K562 (cell line): ENCODE data around the gene SLC35D2. TPM values are rescaled to one million over a fixed set of nuclear protein-coding genes. Genes with fewer than 3 reads are reported as not detected.

ENCODE experiments used
- ARHGAP35 ChIP-seq: fragments of 450-650 bp; IDR thresholded peaks from 2 replicates; pipeline ENCODE4 v1.6.1; 2018; ENCODE audit not compliant: partially characterized antibody
- DEAF1 ChIP-seq: fragments of 450-650 bp; formaldehyde crosslinking; IDR thresholded peaks from 2 replicates; pipeline ENCODE4 v1.4.0; 2020; ENCODE audit warnings: mild to moderate bottlenecking, moderate library complexity
- ELK3 ChIP-seq: fragments of 450-650 bp; formaldehyde crosslinking; IDR thresholded peaks from 2 replicates; pipeline ENCODE4 v1.4.0; 2020; ENCODE audit warnings: mild to moderate bottlenecking
- EP400 ChIP-seq: fragments of 450-650 bp; IDR thresholded peaks from 2 replicates; pipeline ENCODE4 v1.6.1; 2017; ENCODE audit warnings: antibody characterized with exemption, mild to moderate bottlenecking, moderate library complexity
- GTF2F1 ChIP-seq: IDR thresholded peaks from 2 replicates; pipeline ENCODE4 v1.6.1; 2011; ENCODE audit warnings: low read depth, low read length, improper control_type of control experiment
- HMGN3 ChIP-seq: IDR thresholded peaks from 2 replicates; pipeline ENCODE4 v1.6.1; 2011; ENCODE audit warnings: borderline replicate concordance, low read depth, mild to moderate bottlenecking, mixed read lengths, low read length; ENCODE audit not compliant: insufficient read length; ENCODE audit errors: extremely low read depth
- MEF2A ChIP-seq: IDR thresholded peaks from 2 replicates; pipeline ENCODE4 v1.6.1; 2011; ENCODE audit warnings: low read depth, mild to moderate bottlenecking, low read length, moderate library complexity; ENCODE audit not compliant: control insufficient read depth
- PHB ChIP-seq: fragments of 250-450 bp; sonication (Bioruptor Pico); IDR thresholded peaks from 2 replicates; pipeline ENCODE4 v1.5.0; 2021
- POLR2AphosphoS2 ChIP-seq: IDR thresholded peaks from 2 replicates; pipeline ENCODE4 v1.6.1; 2012; ENCODE audit warnings: low read length, improper control_type of control experiment
- POLR2H ChIP-seq: IDR thresholded peaks from 2 replicates; pipeline ENCODE4 v1.6.1; 2016; ENCODE audit warnings: missing genetic modification characterization, low read depth, mild to moderate bottlenecking, control low read depth, missing compliant biosample characterization, moderate library complexity
- SAFB ChIP-seq: fragments of 200-400 bp; formaldehyde crosslinking; IDR thresholded peaks from 2 replicates; pipeline ENCODE4 v1.6.1; 2017; ENCODE audit warnings: low read depth, low read length, borderline replicate concordance
- SRSF7 ChIP-seq: fragments of 200-400 bp; formaldehyde crosslinking; optimal IDR thresholded peaks from 2 replicates; pipeline ENCODE3; 2017; ENCODE audit warnings: mild to moderate bottlenecking, low read depth, low read length
- TFAP4 ChIP-seq: sonication (generic); formaldehyde crosslinking; IDR thresholded peaks from 2 replicates; pipeline ENCODE4 v1.8.0; 2022; ENCODE audit warnings: missing genetic modification reagents, mild to moderate bottlenecking, moderate library complexity, borderline replicate concordance
- ZNF445 ChIP-seq: fragments of 250-450 bp; sonication (Bioruptor Pico); IDR thresholded peaks from 2 replicates; pipeline ENCODE4 v1.4.0; 2020; ENCODE audit warnings: low read depth, mild to moderate bottlenecking, moderate library complexity
- ZNF778 ChIP-seq: fragments of 450-650 bp; formaldehyde crosslinking; IDR thresholded peaks from 2 replicates; pipeline ENCODE4 v1.4.0; 2020; ENCODE audit warnings: mild to moderate bottlenecking, moderate library complexity
- polyA plus RNA-seq, 8 experiments: library from polyadenylated mRNA; depleted of rRNA in 4 of 8; stranded (reverse) in 5 of 8; unstranded in 3 of 8; fragments of >200 nt; fragmentation: Nextera tagmentation in 2 of 8; fragmentation: Illumina TruSeq in 1 of 8; extraction: Ambion mirVana in 2 of 8; extraction: Trizol in 1 of 8; gene quantifications; 2 replicates each; pipeline versions ENCODE4 v1.2.1 to v1.2.3, GENCODE V29; 2011 to 2014; ENCODE audit warnings: inconsistent platforms in 1 of 8, missing spikeins in 1 of 8
- total RNA-seq, 7 experiments: library from RNA; depleted of rRNA in 6 of 7; stranded (reverse); fragments of >200 nt in 6 of 7; fragmentation: Illumina TruSeq in 2 of 7; extraction: Trizol in 2 of 7; gene quantifications; 2 replicates each; pipeline versions ENCODE4 v1.2.1 to v1.2.3, GENCODE V29; 2011 to 2021; ENCODE audit warnings: low replicate concordance in 1 of 7

Gene SLC35D2
- total and polyA plus RNA-seq, 9 of the 15 experiments (the other 6 are each of a cell fraction or from before 2014, with no cell fraction given), result 2.9 to 14.9 (median 11.7) TPM

GRCh38 chr9:96417051-96417586 lies 33.6 kb upstream of the SLC35D2 start (continued):
- TF ChIP-seq POLR2H (tag) (no peak), ZNF445 (CRISPR knock-in tag) (no peak), DEAF1 (CRISPR knock-in tag) (no peak), ELK3 (CRISPR knock-in tag) (no peak), ZNF778 (CRISPR knock-in tag) (no peak), TFAP4 (CRISPR knock-in tag) (peak; percentile 72), PHB (CRISPR knock-in tag) (no peak), EP400 (peak; percentile 65; the same call in 1 of the 2 replicates), GTF2F1 (no peak), HMGN3 (peak; percentile 57), SRSF7 (no peak), SAFB (no peak), POLR2AphosphoS2 (no peak), ARHGAP35 (no peak), MEF2A (no peak)
